Ramos (cell line): ENCODE measurements around the gene ALDH4A1.
"Not testable (repeated sequence)": the region's sequence is repeated elsewhere in the genome, so short reads cannot be mapped to it uniquely, and the experiment has no call there.

Source experiments
- in situ Hi-C: fragments of 300-500 bp; cut with MboI; formaldehyde crosslinking; loops from one replicate; pipeline ENCODE4 v1.14.3; 2022; ENCODE audit warnings: low sequenced_read_pairs; ENCODE audit not compliant: unreplicated experiment

ALDH4A1 gene

DNA sequence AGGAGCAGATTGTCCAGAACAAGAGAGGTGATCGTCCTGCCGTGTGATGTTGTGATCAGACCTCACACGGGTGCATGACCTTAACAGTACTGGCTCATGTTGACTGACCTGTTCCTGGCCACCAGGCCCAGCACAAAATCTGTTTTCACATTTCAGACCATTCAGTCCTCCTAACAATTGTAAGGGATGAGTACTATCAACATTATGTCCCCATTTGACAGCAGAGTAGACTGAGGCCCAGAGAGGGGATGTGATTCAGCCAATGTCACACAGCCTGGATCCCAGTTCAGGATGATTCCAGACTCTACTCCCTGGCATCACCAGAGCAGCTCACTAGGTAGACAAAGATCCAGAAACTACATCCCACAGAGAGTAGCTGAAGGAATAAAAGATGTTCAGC, 35.5 kb downstream of the ALDH4A1 start:
- in situ Hi-C loops = no loop called here

DNA sequence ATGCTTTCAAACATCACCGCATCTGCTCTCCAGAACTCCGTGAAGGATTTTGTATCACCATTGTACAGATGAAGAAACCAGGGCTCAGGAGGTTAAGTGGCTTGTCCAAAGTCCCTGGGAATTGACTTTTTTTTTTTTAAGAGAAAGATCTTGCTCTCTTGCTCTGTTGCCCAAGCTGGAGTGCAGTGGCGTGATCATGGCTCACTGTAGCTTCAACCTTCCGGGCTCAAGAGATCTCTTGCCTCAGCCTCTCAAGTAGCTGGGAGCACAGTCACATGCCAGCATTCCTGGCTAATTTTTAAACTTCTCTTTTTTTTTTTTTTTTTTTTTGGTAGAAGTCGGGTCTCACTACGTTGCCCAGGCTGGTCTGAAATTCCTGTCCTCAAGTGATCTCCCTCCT, 36.0 kb downstream of the ALDH4A1 start:
- in situ Hi-C loops = no loop called here

DNA sequence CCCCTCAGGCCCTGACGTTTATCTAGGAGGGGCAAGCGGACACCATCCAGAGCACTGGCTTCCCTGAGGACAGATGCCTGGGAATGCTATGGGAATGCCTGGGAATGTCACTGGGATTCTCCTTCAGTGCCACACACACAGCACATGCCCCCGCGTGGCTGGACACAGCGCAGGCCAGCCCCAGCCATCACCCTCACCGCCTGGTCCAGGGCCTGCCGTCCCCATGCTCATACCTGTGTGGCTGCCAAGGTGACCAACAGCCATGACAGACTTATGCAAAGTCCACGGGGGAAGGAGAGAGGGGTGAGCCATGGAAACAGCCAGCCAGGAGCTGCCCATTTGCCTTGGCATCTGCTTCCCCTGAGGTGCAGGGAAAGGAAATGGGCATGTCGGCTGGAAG, 37.2 kb downstream of the ALDH4A1 start:
- in situ Hi-C loops = no loop called here

DNA sequence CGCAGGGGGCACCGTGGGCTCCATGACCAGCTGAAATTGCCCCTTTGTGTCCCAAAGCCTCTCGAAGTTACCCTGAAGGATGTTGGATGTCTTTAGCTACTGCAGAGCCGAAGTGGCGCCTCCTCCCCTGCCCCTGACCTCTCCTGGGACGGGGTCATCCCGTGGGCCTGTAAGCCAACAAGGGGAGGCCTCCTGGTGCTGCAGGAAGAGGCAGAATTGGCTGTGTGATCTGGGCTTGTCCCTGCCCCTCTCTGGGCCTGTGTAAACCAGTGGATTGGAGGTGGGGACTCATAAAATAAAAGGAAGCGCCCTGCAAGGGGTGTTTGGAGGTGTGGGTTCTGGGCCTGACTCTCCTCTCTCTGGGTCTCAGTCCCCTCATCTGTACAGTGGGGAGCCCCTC, 40.8 kb downstream of the ALDH4A1 start:
- in situ Hi-C loops = no loop called here

DNA sequence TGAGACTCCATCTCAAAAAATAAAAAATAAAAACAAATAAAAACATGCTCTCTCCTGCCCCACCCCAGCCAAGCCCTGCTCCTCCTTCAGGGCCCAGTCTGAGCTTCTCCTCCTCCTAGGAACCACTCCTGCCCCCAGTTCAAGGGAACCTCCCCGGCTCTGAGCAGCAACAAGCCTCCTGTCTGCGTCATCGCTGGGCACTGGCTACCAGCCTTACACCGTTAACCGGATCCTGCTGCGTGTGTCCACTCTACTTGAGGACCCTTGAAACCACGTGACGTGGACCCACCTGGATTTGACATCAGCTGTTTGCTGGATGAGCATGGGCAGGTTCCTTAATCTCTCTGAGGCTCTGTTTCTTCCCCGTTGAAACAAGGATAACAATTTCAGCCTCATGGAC, 41.3 kb downstream of the ALDH4A1 start:
- in situ Hi-C loops = no loop called here

DNA sequence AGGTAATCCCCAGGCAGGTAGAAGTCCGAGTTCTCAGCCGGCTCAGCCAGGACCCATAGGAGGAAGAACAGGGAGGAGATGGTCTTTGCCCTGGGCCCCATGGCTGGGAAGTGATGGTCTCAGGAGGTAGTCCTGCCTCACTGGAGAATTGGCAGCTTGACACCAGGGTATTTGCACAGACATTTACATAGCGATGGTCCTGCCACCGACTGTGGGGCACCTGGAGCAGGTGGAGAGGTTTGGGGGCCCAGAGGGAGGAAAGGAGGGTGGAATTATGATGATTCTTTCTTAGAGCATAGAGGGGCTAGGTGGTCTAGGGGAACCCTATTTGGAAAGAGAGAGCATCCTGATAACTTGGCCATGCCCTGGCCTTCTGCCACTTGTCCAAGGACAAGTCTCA, 42.8 kb downstream of the ALDH4A1 start, which contains the start of gene TAS1R2:
Gene TAS1R2, minus strand, starts transcription at position 101 of the 400 bp plus-strand sequence. Its CDS starts 0 bp downstream, at position 101.
- in situ Hi-C loops = no loop called here

DNA sequence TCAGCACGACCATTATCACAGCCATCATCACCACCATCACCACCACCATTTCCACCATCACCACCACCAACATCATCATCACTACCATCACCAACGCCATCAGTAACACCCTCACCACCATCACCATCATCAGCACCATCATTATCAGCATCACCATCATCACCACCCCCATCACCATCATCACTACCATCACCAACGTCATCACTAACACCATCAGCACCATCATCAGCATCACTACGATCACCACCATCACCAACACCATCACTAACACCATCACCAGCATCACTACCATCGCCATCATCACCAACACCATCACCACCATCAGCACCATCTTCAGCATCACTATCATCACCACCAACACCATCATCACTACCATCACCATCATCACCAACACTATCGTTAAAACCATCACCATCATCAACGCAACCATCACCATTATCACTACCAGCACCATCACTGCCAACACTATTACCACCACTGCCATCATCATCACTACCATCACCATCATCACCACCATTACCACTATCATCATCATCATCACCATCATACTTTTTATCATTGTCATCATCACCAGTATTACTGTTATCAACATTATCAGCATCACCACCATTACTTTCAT, 44.2 kb downstream of the ALDH4A1 start:
- in situ Hi-C loops = no loop called here

DNA sequence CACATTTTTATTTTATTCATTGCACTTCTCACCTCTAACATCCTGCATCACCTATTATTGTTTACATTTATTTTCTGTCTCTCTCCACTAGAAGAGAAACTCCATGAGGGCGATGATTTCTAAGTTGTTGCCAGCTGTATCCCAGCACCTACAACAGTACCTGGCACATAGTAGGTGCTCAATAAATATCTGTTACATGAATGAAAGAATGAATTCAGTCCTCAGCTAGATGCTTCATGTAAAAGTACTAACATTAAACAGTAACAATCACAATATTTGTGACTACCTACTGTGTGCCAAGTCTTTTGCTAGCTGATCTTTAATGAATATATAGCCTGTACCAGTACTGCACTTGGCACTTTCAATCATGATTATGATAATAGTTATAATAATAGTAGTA, 45.9 kb downstream of the ALDH4A1 start:
- in situ Hi-C loops = no loop called here

DNA sequence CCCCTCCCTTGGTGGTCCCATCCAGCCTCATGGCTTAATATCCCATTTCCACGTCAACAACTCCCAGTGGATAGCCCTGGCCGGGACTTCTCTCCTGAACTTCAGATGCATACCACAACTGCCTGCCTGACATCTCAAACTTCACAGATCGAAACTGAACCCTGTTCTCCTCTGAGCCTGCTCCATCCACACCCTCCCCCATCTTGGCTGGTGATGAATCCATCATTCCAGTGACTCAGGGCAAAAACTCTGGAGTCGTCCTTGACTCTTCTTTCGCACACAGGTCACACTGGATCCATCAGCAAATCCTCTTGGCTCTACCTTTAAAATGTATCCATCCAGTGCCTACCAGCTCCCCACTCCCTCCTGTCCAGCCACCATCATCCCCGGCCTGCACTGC, 46.8 kb downstream of the ALDH4A1 start:
- in situ Hi-C loops = no loop called here

DNA sequence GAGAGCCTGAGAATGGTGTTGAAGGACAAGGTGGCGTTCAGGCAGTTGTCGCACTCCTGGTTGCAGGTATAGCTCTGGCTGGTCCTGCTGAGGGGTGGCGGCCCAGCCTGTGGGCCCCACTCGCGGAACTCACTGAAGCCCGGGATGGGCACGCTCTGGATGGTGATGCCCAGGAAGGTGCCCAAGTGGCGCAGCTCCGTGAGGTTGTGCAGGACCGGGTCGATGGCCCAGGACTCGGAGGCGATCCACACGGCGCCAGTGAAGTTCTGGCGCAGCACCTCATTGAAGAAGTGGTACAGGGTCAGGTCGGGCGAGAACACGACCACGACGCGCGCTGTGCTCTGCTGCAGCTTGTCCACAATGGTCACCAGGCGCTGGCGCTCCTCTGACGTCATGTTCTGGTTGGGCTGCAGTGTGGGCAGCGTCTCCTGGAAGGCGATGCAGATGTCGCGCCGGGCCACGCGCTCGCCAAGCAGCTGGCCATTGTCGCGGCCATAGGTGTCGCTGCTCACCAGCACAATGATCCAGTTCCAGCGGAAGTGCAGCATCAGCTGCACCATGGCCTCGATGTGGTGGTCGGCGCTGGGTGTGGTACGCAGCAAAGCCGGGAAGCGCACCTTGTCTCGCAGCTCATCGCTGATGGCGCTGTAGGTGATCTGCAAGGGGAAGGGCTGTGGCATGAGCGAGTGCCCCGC, 47.9 kb downstream of the ALDH4A1 start:
- in situ Hi-C loops = no loop called here

DNA sequence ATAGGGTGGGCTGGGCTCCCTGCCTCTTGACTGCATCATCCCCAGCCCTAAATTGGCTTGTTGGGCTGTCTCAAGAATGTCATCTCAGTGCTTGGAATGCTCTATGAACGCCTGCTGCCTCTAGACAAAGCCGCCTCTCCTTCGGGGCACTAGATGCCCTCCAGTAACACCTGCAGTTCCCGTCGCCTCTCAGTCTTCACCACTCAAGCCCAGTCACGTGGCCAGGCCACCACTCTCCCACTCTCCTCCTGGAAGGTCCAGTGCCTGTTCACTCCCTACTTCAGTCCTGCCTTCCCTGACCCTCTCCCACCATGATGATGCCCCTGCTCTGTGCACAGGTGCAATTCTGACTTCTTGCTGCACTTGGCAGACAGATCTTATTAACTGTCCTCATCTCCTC, 49.9 kb downstream of the ALDH4A1 start:
- in situ Hi-C loops = no loop called here

DNA sequence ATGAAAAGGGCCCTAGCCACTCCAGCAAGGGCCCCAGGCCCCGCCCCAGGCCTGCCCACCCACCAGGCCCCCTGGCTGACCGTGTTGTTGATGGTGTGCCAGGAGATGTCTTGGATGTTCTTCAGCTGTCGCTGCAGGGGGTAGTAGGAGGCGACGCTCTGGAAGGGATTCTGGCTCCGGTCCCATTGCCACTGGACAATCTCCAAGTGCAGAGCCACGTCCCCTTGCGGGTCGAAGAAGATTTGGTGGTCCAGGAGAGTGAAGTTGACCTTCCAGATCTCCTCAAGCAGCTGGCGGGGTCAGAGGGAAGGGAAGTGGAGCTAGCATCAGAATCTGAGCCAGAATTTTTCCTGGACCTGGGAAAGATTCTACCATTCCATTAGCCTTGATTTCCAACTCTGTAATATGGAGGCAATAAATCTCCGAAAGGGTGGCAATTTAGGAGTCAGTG, 53.1 kb downstream of the ALDH4A1 start:
- in situ Hi-C loops = no loop called here

DNA sequence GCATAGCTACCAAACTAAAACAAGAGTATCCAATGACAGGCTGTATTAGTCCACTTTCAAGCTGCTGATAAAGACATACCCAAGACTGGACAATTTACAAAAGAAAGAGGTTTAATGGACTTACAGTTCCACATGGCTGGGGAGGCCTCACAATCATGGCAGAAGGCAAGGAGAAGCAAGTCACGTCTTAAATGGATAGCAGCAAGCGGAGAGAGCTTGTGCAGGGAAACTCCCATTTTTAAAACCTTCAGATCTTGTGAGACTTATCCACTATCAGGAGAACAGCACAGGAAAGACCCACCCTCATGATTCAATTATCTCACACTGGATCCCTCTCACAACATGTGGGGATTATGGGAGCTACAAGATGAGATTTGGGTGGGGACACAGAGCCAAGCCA, 54.6 kb downstream of the ALDH4A1 start:
- in situ Hi-C loops = not testable (repeated sequence)

DNA sequence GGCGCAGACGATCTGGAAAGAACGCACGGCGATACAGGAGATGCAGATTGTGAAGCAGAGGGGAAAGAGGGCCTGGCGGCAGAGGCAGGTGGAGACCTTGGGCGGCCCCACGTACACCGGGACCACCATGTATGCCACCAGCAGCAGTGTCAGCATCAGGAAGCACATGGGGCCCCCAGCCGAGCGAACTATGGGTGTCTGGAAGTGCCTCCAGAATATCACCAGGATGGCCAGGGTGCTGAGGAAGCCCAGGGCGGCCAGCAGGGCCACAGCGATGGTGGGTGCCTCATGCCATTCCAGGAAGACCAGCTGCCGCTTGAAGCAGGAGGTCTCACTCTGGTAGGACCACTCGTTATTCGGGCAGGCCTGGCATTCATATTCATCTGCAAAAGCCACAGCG, 62.2 kb downstream of the ALDH4A1 start:
- in situ Hi-C loops = no loop called here

DNA sequence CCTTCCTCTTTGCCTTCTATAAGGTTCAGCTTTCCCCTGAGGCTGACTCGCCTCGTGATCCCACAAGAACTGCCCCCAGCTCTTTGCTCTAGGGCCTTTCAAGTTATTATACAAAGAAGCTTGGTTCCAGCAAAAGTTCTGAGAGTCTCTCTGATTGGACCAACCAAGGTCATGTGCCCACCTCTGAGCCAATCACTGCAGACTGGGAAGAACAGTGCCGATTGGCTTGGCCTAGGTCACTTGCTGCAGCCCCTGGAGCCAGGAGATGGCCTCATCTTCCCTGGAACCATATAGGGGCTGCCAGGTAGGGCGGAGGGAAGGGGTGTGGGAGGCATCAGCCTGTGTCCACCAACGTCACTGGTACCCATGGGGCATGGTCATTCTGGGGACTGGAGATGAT, 65.7 kb downstream of the ALDH4A1 start:
- in situ Hi-C loops = no loop called here

DNA sequence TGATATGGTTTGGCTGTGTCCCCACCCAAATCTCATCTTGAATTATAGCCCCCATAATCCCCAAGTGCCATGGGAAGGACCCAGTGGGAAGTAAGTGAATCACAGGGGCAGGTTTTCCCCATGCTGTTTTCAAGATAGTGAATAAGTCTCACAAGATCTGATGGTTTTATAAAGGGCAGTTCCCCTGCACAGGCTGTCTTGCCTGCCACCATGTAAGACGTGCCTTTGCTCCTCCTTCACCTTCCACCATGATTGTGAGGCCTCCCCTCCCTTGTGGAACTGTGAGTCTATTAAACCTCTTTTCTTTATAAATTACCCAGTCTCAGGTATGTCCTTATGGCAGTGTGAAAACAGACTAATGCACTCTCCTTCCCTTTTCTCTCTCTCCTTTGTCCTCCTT, 70.0 kb downstream of the ALDH4A1 start:
- in situ Hi-C loops = not testable (repeated sequence)

DNA sequence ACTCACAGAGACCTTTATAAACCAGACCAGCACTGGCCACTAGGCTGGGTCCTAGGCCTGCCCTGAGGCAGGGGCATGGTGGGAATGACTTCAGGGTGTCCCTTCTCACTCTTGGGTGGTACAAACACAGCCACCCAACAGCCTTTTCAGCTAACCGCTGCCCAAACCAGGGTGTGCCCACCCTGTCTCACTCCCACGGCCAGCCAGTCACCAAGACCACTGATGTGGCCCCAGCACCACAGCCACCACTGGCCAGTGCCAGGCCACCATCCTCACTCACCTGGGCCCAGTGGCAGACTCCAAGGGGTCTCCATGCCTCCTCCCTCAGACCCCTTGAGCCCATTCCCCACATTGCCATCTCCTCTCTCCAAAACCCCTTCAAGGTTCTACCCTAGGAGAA, 70.7 kb downstream of the ALDH4A1 start:
- in situ Hi-C loops = no loop called here

DNA sequence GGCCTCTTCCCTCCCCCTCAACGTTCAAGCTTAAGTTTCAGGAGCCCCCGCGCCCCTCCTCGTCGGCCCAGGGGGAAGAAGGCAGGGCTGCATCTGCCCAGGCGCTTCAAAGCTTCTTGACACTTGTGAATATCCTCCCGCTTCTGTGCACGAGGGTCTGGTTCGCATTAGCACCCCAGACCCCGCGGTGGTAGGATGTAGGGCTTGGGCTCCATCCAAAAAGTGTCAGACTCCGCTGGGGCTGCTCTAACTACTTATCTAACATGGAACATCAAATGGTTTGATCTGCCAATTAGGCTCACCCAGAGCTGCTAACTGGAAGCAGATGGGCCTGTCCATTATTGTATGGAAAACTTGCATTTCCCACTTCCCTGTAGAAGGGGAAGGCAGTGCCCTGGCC, 71.8 kb downstream of the ALDH4A1 start:
- in situ Hi-C loops = no loop called here

DNA sequence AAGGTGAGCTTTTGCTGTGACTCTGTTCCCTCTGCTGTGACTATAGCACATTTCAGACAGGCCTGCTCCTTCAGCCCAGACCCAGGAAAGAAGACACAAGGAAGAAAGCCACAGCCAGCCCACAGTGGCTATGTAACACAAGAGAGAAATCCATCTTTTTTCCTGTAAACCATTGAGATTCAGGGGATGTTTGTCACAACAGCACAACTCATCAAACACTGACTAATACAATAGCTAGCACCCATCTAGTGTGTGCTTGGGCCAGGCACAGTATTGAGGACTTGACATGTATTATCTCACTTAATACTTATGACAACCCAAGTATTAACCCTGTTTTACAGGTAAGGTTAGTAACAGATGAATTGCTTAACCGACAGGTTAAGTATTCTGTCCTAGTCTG, 72.7 kb downstream of the ALDH4A1 start:
- in situ Hi-C loops = no loop called here

DNA sequence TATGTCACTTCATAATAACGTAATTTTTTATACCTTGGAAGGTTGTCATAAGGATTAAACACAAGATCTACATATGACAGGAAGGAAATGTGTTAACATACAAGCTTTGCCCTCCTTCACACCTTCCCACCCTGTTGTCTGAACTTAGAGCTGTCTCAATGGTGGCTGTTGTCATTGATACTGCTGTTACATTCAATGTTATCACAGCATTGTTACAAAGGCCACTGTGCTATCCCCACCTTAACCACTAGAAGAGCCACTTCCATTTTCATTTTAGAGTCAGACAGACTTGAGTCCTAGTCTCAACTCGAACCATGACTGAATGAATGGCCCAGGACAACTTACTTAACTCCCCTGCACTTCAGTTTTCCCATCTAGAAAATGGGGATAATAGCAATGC, 74.1 kb downstream of the ALDH4A1 start:
- in situ Hi-C loops = no loop called here

DNA sequence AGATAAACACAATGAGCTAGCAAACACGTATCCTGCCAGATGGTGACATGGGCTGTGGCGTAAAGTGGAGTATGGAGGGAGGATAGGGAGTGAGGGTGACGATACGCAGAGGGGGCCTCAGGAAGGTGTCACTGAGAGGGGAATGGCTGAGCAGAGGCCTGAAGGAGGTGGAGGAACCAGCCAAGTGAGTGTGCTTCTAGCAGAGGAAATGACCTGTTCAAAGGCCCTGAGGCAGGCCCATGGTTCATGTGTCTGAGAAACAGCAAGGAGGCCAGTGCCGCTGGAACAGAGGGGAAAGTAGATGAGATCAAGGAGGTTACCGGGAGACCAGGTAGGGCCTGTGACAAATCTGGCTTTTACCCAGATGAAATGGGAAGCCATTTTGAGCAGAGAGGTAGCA, 78.9 kb downstream of the ALDH4A1 start:
- in situ Hi-C loops = loop anchor here (5.0 kb wide), 1 partner anchor 226 kb away; no protein-coding TSS in a partner anchor
